Esophagus squamous epithelium (tissue), 4 donors: ENCODE results near the gene LRRC4C.

Source experiments
- POLR2A ChIP-seq, 4 donors: fragments of 450-650 bp; IDR thresholded peaks; one replicate each; pipeline ENCODE4 v1.6.1; 2017; ENCODE audit warnings: antibody characterized with exemption in 4 of 4, mild to moderate bottlenecking in 4 of 4, moderate library complexity in 3 of 4
- TF ChIP-seq, protein P1 (sequence below), 6 experiments: fragments of 450-650 bp in 4 of 6; fragments of 200-600 bp in 2 of 6; sonication (generic) in 2 of 6; IDR thresholded peaks; one replicate each; pipeline ENCODE4 v1.5.1; 2016 to 2019; ENCODE audit warnings: antibody characterized with exemption in 6 of 6, mild to moderate bottlenecking in 4 of 6, moderate library complexity in 4 of 6

DNA sequence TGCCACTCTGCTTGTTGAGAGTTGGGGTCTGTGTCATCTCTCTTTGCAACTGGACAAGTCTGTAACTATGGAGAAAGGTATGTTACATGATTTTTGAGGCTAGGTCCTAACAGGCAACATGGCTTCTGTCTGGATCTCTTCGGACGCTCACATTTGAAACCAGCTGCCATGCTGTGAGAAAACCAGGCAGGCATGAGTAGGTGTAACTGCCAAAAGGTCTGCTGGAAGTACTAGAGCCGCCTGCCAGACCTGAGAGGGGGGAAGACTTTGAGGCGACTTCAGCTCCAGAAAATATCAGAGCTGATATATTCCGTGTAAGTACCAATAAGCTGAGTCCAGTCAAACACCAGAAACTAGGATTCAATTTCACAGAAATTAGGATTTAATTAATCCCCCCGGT lies 579.5 kb downstream of the LRRC4C start:
- TF ChIP-seq, protein P1, sequence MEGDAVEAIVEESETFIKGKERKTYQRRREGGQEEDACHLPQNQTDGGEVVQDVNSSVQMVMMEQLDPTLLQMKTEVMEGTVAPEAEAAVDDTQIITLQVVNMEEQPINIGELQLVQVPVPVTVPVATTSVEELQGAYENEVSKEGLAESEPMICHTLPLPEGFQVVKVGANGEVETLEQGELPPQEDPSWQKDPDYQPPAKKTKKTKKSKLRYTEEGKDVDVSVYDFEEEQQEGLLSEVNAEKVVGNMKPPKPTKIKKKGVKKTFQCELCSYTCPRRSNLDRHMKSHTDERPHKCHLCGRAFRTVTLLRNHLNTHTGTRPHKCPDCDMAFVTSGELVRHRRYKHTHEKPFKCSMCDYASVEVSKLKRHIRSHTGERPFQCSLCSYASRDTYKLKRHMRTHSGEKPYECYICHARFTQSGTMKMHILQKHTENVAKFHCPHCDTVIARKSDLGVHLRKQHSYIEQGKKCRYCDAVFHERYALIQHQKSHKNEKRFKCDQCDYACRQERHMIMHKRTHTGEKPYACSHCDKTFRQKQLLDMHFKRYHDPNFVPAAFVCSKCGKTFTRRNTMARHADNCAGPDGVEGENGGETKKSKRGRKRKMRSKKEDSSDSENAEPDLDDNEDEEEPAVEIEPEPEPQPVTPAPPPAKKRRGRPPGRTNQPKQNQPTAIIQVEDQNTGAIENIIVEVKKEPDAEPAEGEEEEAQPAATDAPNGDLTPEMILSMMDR (IDR thresholded peaks at IDR 0.05), result no peak
- TF ChIP-seq POLR2A (IDR thresholded peaks at IDR 0.05), result no peak
